Astrocyte (in vitro differentiated cells and primary cell): ENCODE data around the gene ZRANB1. TPM values are rescaled to one million over a fixed set of nuclear protein-coding genes. Genes with fewer than 3 reads are reported as not detected.

ENCODE experiments used
- DNase-seq: peaks from one replicate; pipeline ENCODE4 v3.0.0-alpha.2; 2010; ENCODE audit warnings: low read depth
- FAIRE-seq: peaks from 2 replicates; lab custom pipeline; 2011; peaks lifted over from hg19 to GRCh38; lab: Jason Lieb, UNC
- H2AFZ ChIP-seq: 2 replicates; pipeline ENCODE4 v1.6.0; 2012; ENCODE audit warnings: low read depth, low read length, inconsistent platforms
- H3K27ac ChIP-seq: 2 replicates; pipeline ENCODE4 v1.5.1; 2011; ENCODE audit warnings: low read depth, low read length, inconsistent platforms
- H3K27me3 ChIP-seq: 2 replicates; pipeline ENCODE4 v1.6.0; 2011; ENCODE audit warnings: low read length, inconsistent platforms; ENCODE audit not compliant: insufficient read depth
- H3K36me3 ChIP-seq: 2 replicates; pipeline ENCODE4 v1.5.1; 2011; ENCODE audit warnings: low read length, inconsistent platforms; ENCODE audit not compliant: insufficient read depth
- H3K4me1 ChIP-seq: 2 replicates; pipeline ENCODE4 v1.5.1; 2011; ENCODE audit warnings: low read length, inconsistent platforms; ENCODE audit not compliant: insufficient read depth
- H3K4me2 ChIP-seq: 2 replicates; pipeline ENCODE4 v1.6.0; 2012; ENCODE audit warnings: low read length, inconsistent platforms
- H3K4me3 ChIP-seq: 2 replicates; pipeline ENCODE4 v1.5.1; 2011; ENCODE audit warnings: low read depth, mild to moderate bottlenecking, low read length, inconsistent platforms; ENCODE audit not compliant: insufficient read depth
- H3K79me2 ChIP-seq: 2 replicates; pipeline ENCODE4 v1.6.0; 2012; ENCODE audit warnings: mild to moderate bottlenecking, low read length, inconsistent platforms; ENCODE audit not compliant: insufficient read depth
- H3K9ac ChIP-seq: 2 replicates; pipeline ENCODE4 v1.6.0; 2012; ENCODE audit warnings: mild to moderate bottlenecking, low read length, inconsistent platforms
- H3K9me3 ChIP-seq: 2 replicates; pipeline ENCODE4 v1.5.1; 2012; ENCODE audit warnings: low read depth, mild to moderate bottlenecking, low read length, inconsistent platforms; ENCODE audit not compliant: insufficient read depth
- H4K20me1 ChIP-seq: 2 replicates; pipeline ENCODE4 v1.6.0; 2012; ENCODE audit warnings: low read length, inconsistent platforms; ENCODE audit not compliant: insufficient read depth
- H3K27ac Mint-ChIP-seq: one replicate; pipeline ENCODE4 v1.8.0; 2021; ENCODE audit warnings: mild to moderate bottlenecking, mixed read lengths; ENCODE audit not compliant: unreplicated experiment
- H3K27me3 Mint-ChIP-seq: one replicate; pipeline ENCODE4 v1.8.0; 2021; ENCODE audit warnings: low read depth, mixed read lengths; ENCODE audit not compliant: unreplicated experiment
- H3K36me3 Mint-ChIP-seq: one replicate; pipeline ENCODE4 v1.8.0; 2021; ENCODE audit warnings: low read depth, mixed read lengths; ENCODE audit not compliant: unreplicated experiment
- H3K4me1 Mint-ChIP-seq: one replicate; pipeline ENCODE4 v1.8.0; 2021; ENCODE audit warnings: low read depth, mixed read lengths; ENCODE audit not compliant: unreplicated experiment
- H3K4me3 Mint-ChIP-seq: one replicate; pipeline ENCODE4 v1.8.0; 2021; ENCODE audit warnings: mild to moderate bottlenecking, moderate library complexity, mixed read lengths; ENCODE audit not compliant: unreplicated experiment
- H3K9me3 Mint-ChIP-seq: one replicate; pipeline ENCODE4 v1.8.0; 2021; ENCODE audit warnings: mild to moderate bottlenecking, mixed read lengths; ENCODE audit not compliant: unreplicated experiment
- CTCF ChIP-seq: IDR thresholded peaks from 2 replicates; pipeline ENCODE4 v1.5.1; 2011; ENCODE audit warnings: low read depth, mild to moderate bottlenecking, inconsistent platforms, low read length, moderate library complexity; ENCODE audit not compliant: insufficient read depth
- EZH2 ChIP-seq: IDR thresholded peaks from 2 replicates; pipeline ENCODE4 v1.6.1; 2012; ENCODE audit warnings: mild to moderate bottlenecking, low read length, inconsistent platforms; ENCODE audit not compliant: insufficient read depth
- total RNA-seq: library from RNA; stranded (reverse); gene quantifications from 2 replicates; pipeline ENCODE4 v1.2.1, GENCODE V29; 2021

ZRANB1 gene
- total RNA-seq, 1 donor from 2014 or later = 24.9 TPM

GRCh38 chr10:124975977-124976514 lies 34.1 kb downstream of the ZRANB1 start:
- H3K4me1 Mint-ChIP-seq = peaks cover 21% of the 10 kb centered on the region
- peaks cover 2% of the 10 kb centered on the region for H3K36me3 ChIP-seq

GRCh38 chr10:124977161-124977560 lies 35.2 kb downstream of the ZRANB1 start:
- no peak for DNase-seq
- Histone ChIP-seq H3K4me3 (no peak overlapping the region), H3K36me3 (peaks cover 4% of the 10 kb centered on the region), H3K9me3 (no peaks in the 10 kb centered on the region), H3K27ac (no peak overlapping the region), H3K4me1 (peaks cover 8% of the 10 kb centered on the region), H3K27me3 (no peaks in the 10 kb centered on the region), H3K9ac (no peak overlapping the region), H4K20me1 (peaks cover 66% of the 10 kb centered on the region), H2AFZ (no peak overlapping the region), H3K79me2 (peaks cover 30% of the 10 kb centered on the region), H3K4me2 (no peak overlapping the region)
- TF ChIP-seq CTCF = no peak
- Mint-ChIP-seq H3K4me3 (no peak overlapping the region), H3K36me3 (peaks cover 12% of the 10 kb centered on the region), H3K4me1 (peaks cover 13% of the 10 kb centered on the region), H3K27ac (no peak overlapping the region), H3K9me3 (no peaks in the 10 kb centered on the region), H3K27me3 (no peaks in the 10 kb centered on the region)
- FAIRE-seq = no peak

More at GRCh38 chr10:124975977-124976514, 34.1 kb downstream of the ZRANB1 start:
- Histone ChIP-seq H3K9ac (peak overlapping the region; percentile 11), H4K20me1 (peaks cover 64% of the 10 kb centered on the region), H3K27me3 (no peaks in the 10 kb centered on the region), H3K27ac (peak overlapping the region; percentile 12), H3K9me3 (no peaks in the 10 kb centered on the region), H3K4me3 (no peak overlapping the region), H3K4me2 (peak overlapping the region; percentile 27), H3K79me2 (peaks cover 26% of the 10 kb centered on the region), H3K4me1 (peaks cover 8% of the 10 kb centered on the region), H2AFZ (no peak overlapping the region)
- Mint-ChIP-seq H3K4me3 (no peak overlapping the region), H3K9me3 (no peaks in the 10 kb centered on the region), H3K27ac (peak overlapping the region; percentile 34), H3K36me3 (peaks cover 6% of the 10 kb centered on the region), H3K27me3 (no peaks in the 10 kb centered on the region)
- TF ChIP-seq CTCF (no peak), EZH2 (no peak)
- no peak for FAIRE-seq
- peak; percentile 64 for DNase-seq

- H3K4me2 ChIP-seq = no peak overlapping the region
- no peaks in the 10 kb centered on the region for H3K27me3 Mint-ChIP-seq
- peaks cover 69% of the 10 kb centered on the region for H4K20me1 ChIP-seq
- H3K27ac ChIP-seq = no peak overlapping the region
- no peak overlapping the region for H2AFZ ChIP-seq
- peak overlapping the region; percentile 34 for H3K4me3 Mint-ChIP-seq
- H3K4me3 ChIP-seq = no peak overlapping the region
- no peak for DNase-seq
- H3K4me1 Mint-ChIP-seq = peaks cover 14% of the 10 kb centered on the region
- no peaks in the 10 kb centered on the region for H3K9me3 Mint-ChIP-seq
- H3K27me3 ChIP-seq = no peaks in the 10 kb centered on the region
- peaks cover 8% of the 10 kb centered on the region for H3K4me1 ChIP-seq
- H3K27ac Mint-ChIP-seq = peak overlapping the region; percentile 28
- TF ChIP-seq EZH2 = no peak
- no peak overlapping the region for H3K9ac ChIP-seq
- H3K36me3 Mint-ChIP-seq = peaks cover 12% of the 10 kb centered on the region
- H3K36me3 ChIP-seq = peaks cover 10% of the 10 kb centered on the region
- no peak for FAIRE-seq
- H3K9me3 ChIP-seq = no peaks in the 10 kb centered on the region
- H3K79me2 ChIP-seq = peaks cover 30% of the 10 kb centered on the region
These were observed 35.9 kb downstream of the ZRANB1 start for GRCh38 chr10:124977648-124978375.
